Cortex of kidney (tissue), 1 donor: ENCODE data around the gene ABCB9.
"Not testable (repeated sequence)": the region's sequence is repeated elsewhere in the genome, so short reads cannot be mapped to it uniquely, and the experiment has no call there.

Experiments
- DNase-seq: peaks from one replicate; lab custom pipeline; 2025; lab: John Stamatoyannopoulos, UW

ABCB9 gene

GRCh38 chr12:122895320-122895703 is 71.0 kb downstream of the ABCB9 start:
- no peak for DNase-seq

GRCh38 chr12:122894193-122895121 is 71.8 kb downstream of the ABCB9 start:
- DNase-seq = no peak

GRCh38 chr12:122893208-122894153 is 72.8 kb downstream of the ABCB9 start:
- no peak for DNase-seq

GRCh38 chr12:122892724-122893123 is 73.5 kb downstream of the ABCB9 start:
- not testable (repeated sequence) for DNase-seq

GRCh38 chr12:122891661-122892525 is 74.4 kb downstream of the ABCB9 start:
- no peak for DNase-seq

GRCh38 chr12:122889761-122890520 is 76.3 kb downstream of the ABCB9 start:
- DNase-seq = no peak

- DNase-seq = no peak
Measured at GRCh38 chr12:122888232-122888752, 78.0 kb downstream of the ABCB9 start.

GRCh38 chr12:122887819-122888212 is 78.4 kb downstream of the ABCB9 start:
- no peak for DNase-seq

GRCh38 chr12:122886851-122887818 is 79.1 kb downstream of the ABCB9 start:
- DNase-seq = no peak

- DNase-seq = no peak
Measured at GRCh38 chr12:122886161-122886560, 80.1 kb downstream of the ABCB9 start.

GRCh38 chr12:122884860-122885259 is 81.4 kb downstream of the ABCB9 start:
- DNase-seq = no peak

- DNase-seq = no peak
Measured at GRCh38 chr12:122884091-122884826, 82.0 kb downstream of the ABCB9 start.

- DNase-seq = no peak
Measured at GRCh38 chr12:122882908-122883558, 83.2 kb downstream of the ABCB9 start.

- no peak for DNase-seq
Measured at GRCh38 chr12:122880668-122881067, 85.6 kb downstream of the ABCB9 start.

- DNase-seq = no peak
Measured at GRCh38 chr12:122880155-122880667, 86.1 kb downstream of the ABCB9 start.
